Thoracic aorta (tissue), 2 donors: Measurements from ENCODE around the gene PIGZ. TPM values are rescaled to one million over a fixed set of nuclear protein-coding genes. Genes with fewer than 3 reads are reported as not detected.

Source experiments
- ATAC-seq: fragments of 150-250 bp; one replicate; pipeline ENCODE4 v1.8.0; 2017; ENCODE audit warnings: low read depth; ENCODE audit not compliant: insufficient number of reproducible peaks, low FRiP score
- DNase-seq: peaks from one replicate; pipeline ENCODE4 v3.0.0-alpha.2; 2020; ENCODE audit warnings: low spot score
- H3K27ac ChIP-seq, 2 donors: fragments of 200-600 bp; sonication (generic); 1 replicate in 1 of 2; 2 replicates in 1 of 2; pipeline ENCODE4 v1.5.1; 2016; ENCODE audit warnings: mild to moderate bottlenecking in 2 of 2, moderate library complexity in 2 of 2
- H3K27me3 ChIP-seq: fragments of 200-600 bp; sonication (generic); replicated peaks from 2 replicates; pipeline ENCODE4 v1.6.0; 2016; ENCODE audit warnings: mild to moderate bottlenecking; ENCODE audit not compliant: insufficient read depth
- H3K36me3 ChIP-seq: fragments of 200-600 bp; sonication (generic); one replicate; pipeline ENCODE4 v1.5.1; 2016
- H3K4me1 ChIP-seq, 2 donors: fragments of 200-600 bp; sonication (generic); 1 replicate in 1 of 2; 2 replicates in 1 of 2; pipeline versions ENCODE4 v1.5.1 to v1.6.0; 2016; ENCODE audit warnings: low read depth in 2 of 2, mild to moderate bottlenecking in 1 of 2; ENCODE audit not compliant: control insufficient read depth in 1 of 2
- H3K4me3 ChIP-seq: fragments of 200-600 bp; sonication (generic); 2 replicates; pipeline ENCODE4 v1.5.1; 2016; ENCODE audit warnings: mild to moderate bottlenecking
- H3K9me3 ChIP-seq: fragments of 200-600 bp; sonication (generic); 2 replicates; pipeline ENCODE4 v1.5.1; 2016
- total RNA-seq, 2 donors: library from RNA; depleted of rRNA; stranded (reverse); fragments of >200 nt; gene quantifications; one replicate each; pipeline versions ENCODE4 v1.1.0 to v1.2.3, GENCODE V29; 2016
- TF ChIP-seq, protein P1 (sequence below): fragments of 200-600 bp; sonication (generic); IDR thresholded peaks from one replicate; pipeline ENCODE4 v1.5.1; 2019; ENCODE audit warnings: antibody characterized with exemption

PIGZ gene
- total RNA-seq, 2 donors from 2014 or later = 11.0 to 17.4 TPM

- DNase-seq = no peak
- H3K4me1 ChIP-seq = no peaks in the 10 kb centered on the region
- H3K36me3 ChIP-seq = no peaks in the 10 kb centered on the region
- no peak for ATAC-seq
- TF ChIP-seq, protein P1, sequence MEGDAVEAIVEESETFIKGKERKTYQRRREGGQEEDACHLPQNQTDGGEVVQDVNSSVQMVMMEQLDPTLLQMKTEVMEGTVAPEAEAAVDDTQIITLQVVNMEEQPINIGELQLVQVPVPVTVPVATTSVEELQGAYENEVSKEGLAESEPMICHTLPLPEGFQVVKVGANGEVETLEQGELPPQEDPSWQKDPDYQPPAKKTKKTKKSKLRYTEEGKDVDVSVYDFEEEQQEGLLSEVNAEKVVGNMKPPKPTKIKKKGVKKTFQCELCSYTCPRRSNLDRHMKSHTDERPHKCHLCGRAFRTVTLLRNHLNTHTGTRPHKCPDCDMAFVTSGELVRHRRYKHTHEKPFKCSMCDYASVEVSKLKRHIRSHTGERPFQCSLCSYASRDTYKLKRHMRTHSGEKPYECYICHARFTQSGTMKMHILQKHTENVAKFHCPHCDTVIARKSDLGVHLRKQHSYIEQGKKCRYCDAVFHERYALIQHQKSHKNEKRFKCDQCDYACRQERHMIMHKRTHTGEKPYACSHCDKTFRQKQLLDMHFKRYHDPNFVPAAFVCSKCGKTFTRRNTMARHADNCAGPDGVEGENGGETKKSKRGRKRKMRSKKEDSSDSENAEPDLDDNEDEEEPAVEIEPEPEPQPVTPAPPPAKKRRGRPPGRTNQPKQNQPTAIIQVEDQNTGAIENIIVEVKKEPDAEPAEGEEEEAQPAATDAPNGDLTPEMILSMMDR = no peak
- no peaks in the 10 kb centered on the region for H3K27me3 ChIP-seq
- no peak overlapping the region for H3K4me3 ChIP-seq
- H3K9me3 ChIP-seq = no peaks in the 10 kb centered on the region
- H3K27ac ChIP-seq = no peak overlapping the region
Measured at GRCh38 chr3:196985298-196985697, 16.7 kb upstream of the PIGZ start.

DNA sequence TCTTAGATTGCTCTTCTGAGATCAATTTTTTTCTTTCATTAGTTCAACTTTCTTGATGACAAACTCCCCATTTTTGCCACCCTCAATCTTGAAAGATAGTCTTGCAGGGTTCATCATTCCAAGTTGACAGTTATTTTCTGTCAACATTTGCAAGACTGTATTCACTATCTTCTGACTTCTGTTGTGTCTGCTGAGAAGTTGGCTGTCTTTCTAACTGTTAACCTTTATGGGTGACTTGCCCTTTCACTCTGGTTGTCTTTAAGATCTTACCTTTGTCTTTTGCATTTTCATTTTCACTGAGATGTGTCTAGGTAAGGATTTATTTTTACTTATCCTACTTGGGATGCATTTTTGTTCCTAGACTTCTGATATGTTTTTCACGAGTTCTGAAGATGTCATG, 14.6 kb upstream of the PIGZ start:
- DNase-seq (no peak), ATAC-seq (no peak)
- H3K36me3 ChIP-seq = no peaks in the 10 kb centered on the region
- H3K27ac ChIP-seq = no peak overlapping the region
- no peaks in the 10 kb centered on the region for H3K4me1 ChIP-seq
- no peaks in the 10 kb centered on the region for H3K9me3 ChIP-seq
- TF ChIP-seq, protein P1 = no peak
- no peak overlapping the region for H3K4me3 ChIP-seq
- H3K27me3 ChIP-seq = no peaks in the 10 kb centered on the region

DNA sequence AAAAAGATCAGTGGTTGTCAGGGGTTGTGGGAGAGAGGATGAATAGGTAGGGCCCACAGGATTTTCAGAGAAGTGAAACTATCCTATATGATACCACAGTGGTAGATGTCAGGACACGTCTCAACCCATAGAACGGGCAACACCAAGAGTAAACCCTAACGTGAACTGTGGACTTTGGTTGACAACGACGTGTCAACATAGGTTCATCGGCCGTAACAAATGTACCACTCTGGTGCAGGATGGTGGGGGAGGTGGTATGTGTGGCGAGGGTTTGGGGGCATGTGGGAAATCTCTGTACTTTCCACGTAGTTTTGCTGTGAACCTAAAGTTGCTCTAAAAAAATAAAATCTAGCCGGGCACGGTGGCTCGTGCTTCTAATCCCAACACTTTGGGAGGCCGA, 13.0 kb upstream of the PIGZ start:
- Histone ChIP-seq H3K27me3 (no peaks in the 10 kb centered on the region), H3K27ac (no peak overlapping the region), H3K9me3 (no peaks in the 10 kb centered on the region), H3K36me3 (no peaks in the 10 kb centered on the region), H3K4me1 (no peaks in the 10 kb centered on the region), H3K4me3 (no peak overlapping the region)
- no peak for ATAC-seq
- no peak for DNase-seq
- TF ChIP-seq, protein P1 = no peak

GRCh38 chr3:196979545-196979944, 10.9 kb upstream of the PIGZ start:
- DNase-seq (no peak), ATAC-seq (no peak)

GRCh38 chr3:196976941-196977340, 8.3 kb upstream of the PIGZ start:
- Histone ChIP-seq H3K9me3 (no peaks in the 10 kb centered on the region), H3K27ac (no peak overlapping the region), H3K36me3 (no peaks in the 10 kb centered on the region), H3K4me3 (no peak overlapping the region), H3K27me3 (no peaks in the 10 kb centered on the region), H3K4me1 (no peaks in the 10 kb centered on the region)
- TF ChIP-seq, protein P1 = no peak
- no peak for DNase-seq
- ATAC-seq = no peak

More at GRCh38 chr3:196979545-196979944, 10.9 kb upstream of the PIGZ start:
- H3K4me1 ChIP-seq = no peaks in the 10 kb centered on the region
- no peaks in the 10 kb centered on the region for H3K36me3 ChIP-seq
- no peak overlapping the region for H3K27ac ChIP-seq
- H3K4me3 ChIP-seq = no peak overlapping the region
- no peaks in the 10 kb centered on the region for H3K27me3 ChIP-seq
- no peaks in the 10 kb centered on the region for H3K9me3 ChIP-seq
- TF ChIP-seq, protein P1 = no peak
